ENCODE data around the gene EFNA3. TPM values are rescaled to one million over a fixed set of nuclear protein-coding genes. Genes with fewer than 3 reads are reported as not detected.

Gene EFNA3
- polyA plus RNA-seq, 1 donor (not counting 4 experiments of a cell fraction or from before 2014, with no cell fraction given) = 4.4 TPM

DNA sequence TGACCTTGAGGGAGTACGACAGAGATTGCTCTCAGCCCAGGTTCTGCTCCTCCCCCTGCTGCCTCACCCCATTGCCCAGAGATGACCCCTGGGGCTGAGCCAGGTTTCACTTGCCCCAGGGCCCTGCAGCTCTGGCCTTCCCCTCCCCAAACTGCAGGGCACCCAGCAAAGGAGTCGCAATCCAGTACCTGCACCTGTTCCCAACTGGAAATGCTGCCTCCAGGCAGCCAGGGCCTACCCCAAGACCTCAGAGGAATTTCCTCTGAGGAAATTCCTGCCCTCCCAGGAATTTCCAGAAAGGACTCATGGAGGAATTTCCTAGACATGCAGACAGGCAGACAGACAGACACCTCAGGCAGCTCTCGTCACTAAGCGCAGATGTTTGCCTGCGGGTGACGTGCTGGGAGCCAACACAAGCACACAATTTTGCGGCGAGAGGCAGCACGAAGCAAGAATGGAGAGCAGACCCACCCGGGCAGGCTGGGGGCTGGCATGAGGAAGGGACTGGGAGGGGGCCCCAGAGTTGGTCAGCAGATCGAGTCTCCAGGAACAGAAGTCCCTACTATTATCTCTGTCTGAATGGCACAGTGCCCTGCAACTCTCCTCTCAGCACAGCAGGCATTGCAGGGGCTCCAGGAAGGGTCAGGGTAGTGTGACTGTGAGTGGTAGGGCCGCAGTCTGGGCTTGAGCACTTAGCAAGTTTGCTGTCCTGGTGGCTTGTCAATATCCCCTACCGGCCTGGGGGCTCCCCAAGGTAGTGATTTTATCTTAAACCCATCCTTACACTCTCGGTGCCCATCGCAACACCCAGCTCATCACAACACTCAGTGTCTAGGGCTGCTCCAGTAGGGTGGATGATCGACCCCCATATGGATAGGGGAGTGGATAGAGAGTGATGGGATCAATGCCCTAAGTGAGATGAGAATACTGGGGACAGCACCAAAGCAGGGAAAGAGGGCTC is 46.1 kb downstream of the EFNA3 start:
- Histone ChIP-seq H3K4me2 (ENCODE audit: control insufficient read depth, extremely low read depth, insufficient read depth, low read depth, low read length) (peak overlapping the region; percentile 85), H3K36me3 (ENCODE audit: control insufficient read depth in 2 of 2, extremely low read depth in 1 of 2, insufficient read depth in 2 of 2, low read length in 2 of 2) (no peaks in the 10 kb centered on the region), H3K9me3 (ENCODE audit: control insufficient read depth, low read depth, low read length) (no peaks in the 10 kb centered on the region), H3K4me3 (ENCODE audit: control insufficient read depth in 2 of 3, extremely low read depth in 1 of 3, insufficient read depth in 2 of 3, low read depth in 1 of 3, low read length in 3 of 3) (peak overlapping the region in 2 of 3 experiments; percentile 26 to 48), H3K9me1 (ENCODE audit: control insufficient read depth, extremely low read depth, insufficient read depth, low read length) (peaks cover 3% of the 10 kb centered on the region), H3K79me2 (ENCODE audit: control insufficient read depth, insufficient read depth, low read length) (peaks cover 17% of the 10 kb centered on the region), H3K4me1 (ENCODE audit: control insufficient read depth, extremely low read depth, insufficient read depth, low read length) (peaks cover 43% of the 10 kb centered on the region), H4K20me1 (ENCODE audit: control insufficient read depth, extremely low read depth, insufficient read depth, low read length) (no peaks in the 10 kb centered on the region), H3K9ac (ENCODE audit: control insufficient read depth, extremely low read depth, insufficient read depth, low read length) (peak overlapping the region; percentile 96), H3K27me3 (ENCODE audit: control insufficient read depth, extremely low read depth, insufficient read depth, low read length) (no peaks in the 10 kb centered on the region), H2AFZ (ENCODE audit: control insufficient read depth, low read length) (no peak overlapping the region), H3K27ac (ENCODE audit: control insufficient read depth, insufficient read depth, low read length) (peak overlapping the region; percentile 84)
- TF ChIP-seq, protein P1, sequence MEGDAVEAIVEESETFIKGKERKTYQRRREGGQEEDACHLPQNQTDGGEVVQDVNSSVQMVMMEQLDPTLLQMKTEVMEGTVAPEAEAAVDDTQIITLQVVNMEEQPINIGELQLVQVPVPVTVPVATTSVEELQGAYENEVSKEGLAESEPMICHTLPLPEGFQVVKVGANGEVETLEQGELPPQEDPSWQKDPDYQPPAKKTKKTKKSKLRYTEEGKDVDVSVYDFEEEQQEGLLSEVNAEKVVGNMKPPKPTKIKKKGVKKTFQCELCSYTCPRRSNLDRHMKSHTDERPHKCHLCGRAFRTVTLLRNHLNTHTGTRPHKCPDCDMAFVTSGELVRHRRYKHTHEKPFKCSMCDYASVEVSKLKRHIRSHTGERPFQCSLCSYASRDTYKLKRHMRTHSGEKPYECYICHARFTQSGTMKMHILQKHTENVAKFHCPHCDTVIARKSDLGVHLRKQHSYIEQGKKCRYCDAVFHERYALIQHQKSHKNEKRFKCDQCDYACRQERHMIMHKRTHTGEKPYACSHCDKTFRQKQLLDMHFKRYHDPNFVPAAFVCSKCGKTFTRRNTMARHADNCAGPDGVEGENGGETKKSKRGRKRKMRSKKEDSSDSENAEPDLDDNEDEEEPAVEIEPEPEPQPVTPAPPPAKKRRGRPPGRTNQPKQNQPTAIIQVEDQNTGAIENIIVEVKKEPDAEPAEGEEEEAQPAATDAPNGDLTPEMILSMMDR (optimal IDR thresholded peaks at IDR 0.05 in 1 of 3, IDR thresholded peaks at IDR 0.05 in 1 of 3, conservative IDR thresholded peaks at IDR 0.05 in 1 of 3; ENCODE audit: extremely low read depth in 1 of 3, insufficient read depth in 2 of 3, low read length in 3 of 3) = no peak
- no peak for TF ChIP-seq EZH2 (IDR thresholded peaks at IDR 0.05; ENCODE audit: low read length)
- dilution Hi-C loops (cut with MboI; ENCODE audit: extremely low pct_ligation_motif_present, low sequenced_read_pairs) = no loop called here
- FAIRE-seq = no peak
- peak; percentile 85 for DNase-seq (ENCODE audit: low read depth, low spot score)

DNA sequence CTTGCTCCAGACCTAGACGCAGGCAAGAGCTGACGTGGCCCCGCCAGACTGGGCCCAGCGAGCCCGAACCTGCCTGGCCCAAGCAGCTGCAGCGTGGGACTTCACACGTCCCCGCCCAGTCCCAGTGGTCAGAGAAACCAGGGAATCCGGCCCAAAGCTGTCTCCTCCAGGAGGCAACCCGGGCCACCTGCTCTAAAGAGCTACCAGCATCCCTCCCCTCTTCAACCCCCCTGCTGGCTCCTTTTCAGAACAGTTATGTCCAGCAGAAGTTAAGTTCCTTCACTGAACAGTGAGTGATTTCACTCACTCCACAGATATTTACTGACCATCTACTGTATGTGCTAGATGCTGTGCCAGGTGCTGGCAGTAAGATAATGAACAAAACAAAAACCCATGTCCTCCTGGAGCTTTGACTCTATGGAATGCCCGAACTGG is 46.9 kb downstream of the EFNA3 start:
- DNase-seq (ENCODE audit: low read depth, low spot score) (peak; percentile 80), FAIRE-seq (peak; percentile 20)
- Histone ChIP-seq H4K20me1 (ENCODE audit: control insufficient read depth, extremely low read depth, insufficient read depth, low read length) (no peaks in the 10 kb centered on the region), H3K4me1 (ENCODE audit: control insufficient read depth, extremely low read depth, insufficient read depth, low read length) (peaks cover 50% of the 10 kb centered on the region), H3K9ac (ENCODE audit: control insufficient read depth, extremely low read depth, insufficient read depth, low read length) (peak overlapping the region; percentile 96), H3K36me3 (ENCODE audit: control insufficient read depth in 2 of 2, extremely low read depth in 1 of 2, insufficient read depth in 2 of 2, low read length in 2 of 2) (peaks cover 0 to under 1% of the 10 kb centered on the region in 2 experiments), H3K9me3 (ENCODE audit: control insufficient read depth, low read depth, low read length) (no peaks in the 10 kb centered on the region), H3K4me3 (ENCODE audit: control insufficient read depth in 2 of 3, extremely low read depth in 1 of 3, insufficient read depth in 2 of 3, low read depth in 1 of 3, low read length in 3 of 3) (peak overlapping the region in 2 of 3 experiments; percentile 6 to 48), H3K27me3 (ENCODE audit: control insufficient read depth, extremely low read depth, insufficient read depth, low read length) (no peaks in the 10 kb centered on the region), H3K79me2 (ENCODE audit: control insufficient read depth, insufficient read depth, low read length) (peaks cover 24% of the 10 kb centered on the region), H3K4me2 (ENCODE audit: control insufficient read depth, extremely low read depth, insufficient read depth, low read depth, low read length) (peak overlapping the region; percentile 85), H3K9me1 (ENCODE audit: control insufficient read depth, extremely low read depth, insufficient read depth, low read length) (peaks cover 3% of the 10 kb centered on the region), H2AFZ (ENCODE audit: control insufficient read depth, low read length) (peak overlapping the region; percentile 16), H3K27ac (ENCODE audit: control insufficient read depth, insufficient read depth, low read length) (peak overlapping the region; percentile 84)
- no peak for TF ChIP-seq EZH2 (IDR thresholded peaks at IDR 0.05; ENCODE audit: low read length)
- TF ChIP-seq, protein P1 (optimal IDR thresholded peaks at IDR 0.05 in 1 of 3, IDR thresholded peaks at IDR 0.05 in 1 of 3, conservative IDR thresholded peaks at IDR 0.05 in 1 of 3; ENCODE audit: extremely low read depth in 1 of 3, insufficient read depth in 2 of 3, low read length in 3 of 3) = peak in 1 of 3 experiments; percentile 12
- dilution Hi-C loops (cut with MboI; ENCODE audit: extremely low pct_ligation_motif_present, low sequenced_read_pairs) = no loop called here

Data from keratinocyte (primary cell).